ENCODE data around the gene KANK4. TPM values are rescaled to one million over a fixed set of nuclear protein-coding genes. Genes with fewer than 3 reads are reported as not detected.

Gene KANK4
- total and polyA plus RNA-seq, 2 donors (not counting 1 experiment from before 2014, with no cell fraction given), result not detected

- no peaks in the 10 kb centered on the region for H3K36me3 ChIP-seq (replicated peaks in 1 of 2; ENCODE audit: control extremely low read depth in 1 of 2, control insufficient read depth in 1 of 2, extremely low read depth in 1 of 2, insufficient read depth in 2 of 2, low read length in 1 of 2)
- H4K20me1 ChIP-seq (ENCODE audit: control insufficient read depth, insufficient read depth, low read length, poor library complexity, severe bottlenecking), result no peaks in the 10 kb centered on the region
- no peak for TF ChIP-seq EZH2 (IDR thresholded peaks at IDR 0.05; ENCODE audit: borderline replicate concordance, insufficient read depth, low read depth, low read length, poor library complexity, severe bottlenecking)
- TF ChIP-seq, protein P1, sequence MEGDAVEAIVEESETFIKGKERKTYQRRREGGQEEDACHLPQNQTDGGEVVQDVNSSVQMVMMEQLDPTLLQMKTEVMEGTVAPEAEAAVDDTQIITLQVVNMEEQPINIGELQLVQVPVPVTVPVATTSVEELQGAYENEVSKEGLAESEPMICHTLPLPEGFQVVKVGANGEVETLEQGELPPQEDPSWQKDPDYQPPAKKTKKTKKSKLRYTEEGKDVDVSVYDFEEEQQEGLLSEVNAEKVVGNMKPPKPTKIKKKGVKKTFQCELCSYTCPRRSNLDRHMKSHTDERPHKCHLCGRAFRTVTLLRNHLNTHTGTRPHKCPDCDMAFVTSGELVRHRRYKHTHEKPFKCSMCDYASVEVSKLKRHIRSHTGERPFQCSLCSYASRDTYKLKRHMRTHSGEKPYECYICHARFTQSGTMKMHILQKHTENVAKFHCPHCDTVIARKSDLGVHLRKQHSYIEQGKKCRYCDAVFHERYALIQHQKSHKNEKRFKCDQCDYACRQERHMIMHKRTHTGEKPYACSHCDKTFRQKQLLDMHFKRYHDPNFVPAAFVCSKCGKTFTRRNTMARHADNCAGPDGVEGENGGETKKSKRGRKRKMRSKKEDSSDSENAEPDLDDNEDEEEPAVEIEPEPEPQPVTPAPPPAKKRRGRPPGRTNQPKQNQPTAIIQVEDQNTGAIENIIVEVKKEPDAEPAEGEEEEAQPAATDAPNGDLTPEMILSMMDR (IDR thresholded peaks at IDR 0.05), result no peak
- no peak overlapping the region for H3K4me3 ChIP-seq (ENCODE audit: control extremely low read depth in 1 of 5, extremely low read depth in 1 of 5, insufficient read depth in 1 of 5, low read depth in 2 of 5, low read length in 4 of 5)
- ChIA-PET CTCF (no interaction called here), POLR2A (no interaction called here)
- intact Hi-C loops (cut with micrococcal nuclease), result no loop called here
- peaks cover 0 to 7% (median 0%) of the 10 kb centered on the region in 3 donors for H3K9me3 ChIP-seq (ENCODE audit: control extremely low read depth in 1 of 3, control insufficient read depth in 2 of 3, insufficient read depth in 1 of 3, low read length in 2 of 3)
- H3K4me1 Mint-ChIP-seq, result no peaks in the 10 kb centered on the region
- no peak overlapping the region for H3K27ac Mint-ChIP-seq
- DNase-seq, result no peak
- no peak overlapping the region for H2AFZ ChIP-seq (ENCODE audit: insufficient read depth, low read depth, low read length, poor library complexity, severe bottlenecking)
- peaks cover 6% of the 10 kb centered on the region for H3K27me3 Mint-ChIP-seq
- H3K9ac ChIP-seq (ENCODE audit: low read length), result no peak overlapping the region
- 85% methylated on average over 8 of the region's 12 CpGs for WGBS (ENCODE audit: insufficient coverage)
- no peak for ATAC-seq (ENCODE audit: low read depth)
- no peaks in the 10 kb centered on the region for H3K4me1 ChIP-seq (ENCODE audit: control insufficient read depth in 2 of 2, insufficient read depth in 2 of 2, low read length in 2 of 2)
- no peaks in the 10 kb centered on the region for H3K79me2 ChIP-seq (ENCODE audit: control insufficient read depth, insufficient read depth, low read length)
- no peaks in the 10 kb centered on the region for H3K27me3 ChIP-seq (replicated peaks in 1 of 4; ENCODE audit: control extremely low read depth in 1 of 4, control insufficient read depth in 3 of 4, insufficient read depth in 4 of 4, low read length in 3 of 4)
- no peak overlapping the region for H3K27ac ChIP-seq (ENCODE audit: low read length in 2 of 2)
- no peaks in the 10 kb centered on the region for H3K9me3 Mint-ChIP-seq (ENCODE audit: insufficient read depth)
- no peak overlapping the region for H3K4me2 ChIP-seq (replicated peaks; ENCODE audit: low read depth, low read length, poor library complexity, severe bottlenecking)
- no peak overlapping the region for H3K4me3 Mint-ChIP-seq
Measured at GRCh38 chr1:62241371-62242131, 77.7 kb downstream of the KANK4 start.

DNA sequence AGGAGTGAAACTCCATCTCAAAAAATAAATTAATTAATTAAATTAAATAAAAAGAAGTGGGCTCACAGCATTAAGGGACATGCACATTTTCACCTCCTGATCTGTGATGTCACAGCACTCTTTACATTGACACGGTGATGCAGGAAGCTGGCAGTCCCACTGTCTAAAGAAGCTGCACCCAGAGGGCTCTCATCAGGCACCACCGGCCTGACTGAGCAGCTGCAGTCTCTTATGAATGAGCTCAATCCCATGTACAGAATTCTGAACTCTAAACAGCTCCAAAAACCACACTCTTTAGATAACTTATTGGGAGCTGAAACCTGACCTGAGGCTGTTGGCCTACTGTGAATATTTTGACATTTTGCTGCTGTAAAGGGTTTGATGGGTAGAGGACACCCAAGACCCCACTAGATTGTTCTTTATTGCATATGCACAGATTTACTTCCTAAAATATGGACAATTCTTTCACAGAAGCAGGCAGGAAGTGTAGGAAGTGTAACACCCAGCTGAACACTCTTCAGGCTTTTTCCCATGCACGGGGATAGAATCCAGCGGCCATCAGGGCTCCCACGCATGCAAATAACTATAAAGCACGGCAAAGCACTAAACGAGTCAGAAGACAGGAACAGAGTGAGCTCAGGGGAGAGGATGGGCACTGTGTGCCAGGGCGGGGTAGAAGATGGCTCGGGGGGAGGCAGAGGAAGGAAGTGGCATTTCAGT lies 78.4 kb downstream of the KANK4 start:
- TF ChIP-seq, protein P1 (IDR thresholded peaks at IDR 0.05), result no peak
- no peak for TF ChIP-seq EZH2 (IDR thresholded peaks at IDR 0.05; ENCODE audit: borderline replicate concordance, insufficient read depth, low read depth, low read length, poor library complexity, severe bottlenecking)
- H3K27me3 ChIP-seq (replicated peaks in 1 of 4; ENCODE audit: control extremely low read depth in 1 of 4, control insufficient read depth in 3 of 4, insufficient read depth in 4 of 4, low read length in 3 of 4), result no peaks in the 10 kb centered on the region
- H3K9me3 Mint-ChIP-seq (ENCODE audit: insufficient read depth), result no peaks in the 10 kb centered on the region
- intact Hi-C loops (cut with micrococcal nuclease), result no loop called here
- H3K4me1 Mint-ChIP-seq, result no peaks in the 10 kb centered on the region
- DNase-seq, result no peak
- peaks cover 6% of the 10 kb centered on the region for H3K27me3 Mint-ChIP-seq
- peaks cover 0 to 7% (median 0%) of the 10 kb centered on the region in 3 donors for H3K9me3 ChIP-seq (ENCODE audit: control extremely low read depth in 1 of 3, control insufficient read depth in 2 of 3, insufficient read depth in 1 of 3, low read length in 2 of 3)
- no peak overlapping the region for H3K4me2 ChIP-seq (replicated peaks; ENCODE audit: low read depth, low read length, poor library complexity, severe bottlenecking)
- H3K4me3 ChIP-seq (ENCODE audit: control extremely low read depth in 1 of 5, extremely low read depth in 1 of 5, insufficient read depth in 1 of 5, low read depth in 2 of 5, low read length in 4 of 5), result no peak overlapping the region
- no peak overlapping the region for H3K27ac Mint-ChIP-seq
- H4K20me1 ChIP-seq (ENCODE audit: control insufficient read depth, insufficient read depth, low read length, poor library complexity, severe bottlenecking), result no peaks in the 10 kb centered on the region
- H3K4me1 ChIP-seq (ENCODE audit: control insufficient read depth in 2 of 2, insufficient read depth in 2 of 2, low read length in 2 of 2), result no peaks in the 10 kb centered on the region
- no peaks in the 10 kb centered on the region for H3K36me3 ChIP-seq (replicated peaks in 1 of 2; ENCODE audit: control extremely low read depth in 1 of 2, control insufficient read depth in 1 of 2, extremely low read depth in 1 of 2, insufficient read depth in 2 of 2, low read length in 1 of 2)
- CTCF ChIA-PET, result no interaction called here
- 82% methylated on average over 5 of the region's 9 CpGs for WGBS (ENCODE audit: insufficient coverage)
- H3K4me3 Mint-ChIP-seq, result no peak overlapping the region
- ATAC-seq (ENCODE audit: low read depth), result no peak
- no peak overlapping the region for H2AFZ ChIP-seq (ENCODE audit: insufficient read depth, low read depth, low read length, poor library complexity, severe bottlenecking)
- POLR2A ChIA-PET, result no interaction called here
- H3K9ac ChIP-seq (ENCODE audit: low read length), result no peak overlapping the region
- no peaks in the 10 kb centered on the region for H3K79me2 ChIP-seq (ENCODE audit: control insufficient read depth, insufficient read depth, low read length)
- H3K27ac ChIP-seq (ENCODE audit: low read length in 2 of 2), result no peak overlapping the region

Data from B cell (primary cell).